SK-N-SH (cell line): ENCODE measurements around the gene NPRL2. TPM values are rescaled to one million over a fixed set of nuclear protein-coding genes. Genes with fewer than 3 reads are reported as not detected.

ENCODE experiments used
- CTCF ChIA-PET: fragments of 300-600, 350-600 bp; formaldehyde crosslinking; extraction: SDS; loops from one replicate; lab custom pipeline; 2021; lab: Yijun Ruan, JAX
- POLR2A ChIA-PET: fragments of 350-600 bp; sonication (Branson Sonifier 250); formaldehyde crosslinking; extraction: SDS; loops from one replicate; lab custom pipeline; 2020; ENCODE audit warnings: antibody characterized with exemption, inconsistent platforms; lab: Yijun Ruan, JAX
- DNase-seq: peaks from one replicate; pipeline ENCODE4 v3.0.0; 2012
- H2AFZ ChIP-seq: fragments of 200-600 bp; sonication (generic); 2 replicates; pipeline ENCODE4 v1.8.1; 2016; ENCODE audit warnings: antibody characterized with exemption, mild to moderate bottlenecking, low read depth
- H3F3A ChIP-seq: fragments of 200-600 bp; sonication (generic); replicated peaks from 2 replicates; pipeline ENCODE3; 2016; ENCODE audit warnings: antibody characterized with exemption, mild to moderate bottlenecking; ENCODE audit not compliant: insufficient read depth
- H3K27ac ChIP-seq, 2 experiments: fragments of 200-500 bp in 1 of 2; fragments of 200-600 bp in 1 of 2; sonication (Bioruptor generic) in 1 of 2; sonication (generic), shearing (Covaris generic) in 1 of 2; 2 replicates each; pipeline versions ENCODE4 v1.5.1 to v1.6.1; 2014 to 2016; ENCODE audit warnings: low read depth in 2 of 2, inconsistent platforms in 1 of 2, low read length in 1 of 2, mild to moderate bottlenecking in 1 of 2, mixed read lengths in 1 of 2
- H3K27me3 ChIP-seq: fragments of 200-600 bp; sonication (generic), shearing (Covaris generic); 2 replicates; pipeline ENCODE4 v1.6.1; 2016; ENCODE audit warnings: mixed run types; ENCODE audit not compliant: insufficient read depth
- H3K36me3 ChIP-seq, 2 experiments: fragments of 200-500 bp in 1 of 2; fragments of 200-600 bp in 1 of 2; sonication (Bioruptor generic) in 1 of 2; sonication (generic) in 1 of 2; replicated peaks in 1 of 2; 2 replicates each; pipeline versions ENCODE3 to v1.5.1; 2014 to 2016; ENCODE audit warnings: low read length in 1 of 2, mild to moderate bottlenecking in 1 of 2; ENCODE audit not compliant: insufficient read depth in 2 of 2, control insufficient read depth in 1 of 2
- H3K4me1 ChIP-seq, 2 experiments: fragments of 200-500 bp in 1 of 2; fragments of 200-600 bp in 1 of 2; sonication (Bioruptor generic) in 1 of 2; sonication (generic), shearing (Covaris generic) in 1 of 2; 2 replicates each; pipeline versions ENCODE4 v1.5.1 to v1.6.1; 2014 to 2016; ENCODE audit warnings: low read depth in 1 of 2, low read length in 1 of 2, mixed run types in 1 of 2; ENCODE audit not compliant: insufficient read depth in 2 of 2, control insufficient read depth in 1 of 2
- H3K4me2 ChIP-seq: fragments of 200-600 bp; sonication (generic), shearing (Covaris generic); 2 replicates; pipeline ENCODE4 v1.6.1; 2017; ENCODE audit warnings: mixed run types
- H3K4me3 ChIP-seq, 2 experiments: fragments of 200-500 bp in 1 of 2; fragments of 200-600 bp in 1 of 2; sonication (Bioruptor generic) in 1 of 2; sonication (generic), shearing (Covaris generic) in 1 of 2; 2 replicates each; pipeline versions ENCODE4 v1.5.1 to v1.8.1; 2014 to 2016; ENCODE audit warnings: low read depth in 2 of 2, inconsistent platforms in 1 of 2, low read length in 1 of 2, mild to moderate bottlenecking in 1 of 2, mixed read lengths in 1 of 2, moderate library complexity in 1 of 2
- H3K79me2 ChIP-seq: fragments of 200-600 bp; sonication (generic); 2 replicates; pipeline ENCODE4 v1.8.1; 2017; ENCODE audit warnings: mild to moderate bottlenecking; ENCODE audit not compliant: insufficient read depth
- H3K9ac ChIP-seq: fragments of 200-600 bp; sonication (generic); 2 replicates; pipeline ENCODE4 v1.6.1; 2017; ENCODE audit warnings: mixed run types
- H3K9me2 ChIP-seq: fragments of 200-600 bp; sonication (generic); 2 replicates; pipeline ENCODE4 v1.6.1; 2017; ENCODE audit warnings: mixed run types
- H3K9me3 ChIP-seq: fragments of 200-600 bp; sonication (generic); 2 replicates; pipeline ENCODE4 v1.6.1; 2017; ENCODE audit warnings: mixed run types, mild to moderate bottlenecking, moderate library complexity
- H4K20me1 ChIP-seq: fragments of 200-600 bp; sonication (generic); 2 replicates; pipeline ENCODE4 v1.6.1; 2017; ENCODE audit warnings: mild to moderate bottlenecking, mixed run types; ENCODE audit not compliant: insufficient read depth
- CHD2 ChIP-seq: fragments of 150-350 bp; IDR thresholded peaks from 2 replicates; pipeline ENCODE4 v1.6.1; 2018; ENCODE audit warnings: low read length; ENCODE audit not compliant: partially characterized antibody
- FOXM1 ChIP-seq: IDR thresholded peaks from 2 replicates; pipeline ENCODE4 v1.4.0; 2012; ENCODE audit warnings: low read depth, mild to moderate bottlenecking
- GABPA ChIP-seq: IDR thresholded peaks from 2 replicates; pipeline ENCODE4 v1.4.0; 2012; ENCODE audit warnings: low read depth, mild to moderate bottlenecking
- JUND ChIP-seq: IDR thresholded peaks from 2 replicates; pipeline ENCODE4 v1.4.0; 2012
- NFIC ChIP-seq: IDR thresholded peaks from 2 replicates; pipeline ENCODE4 v1.4.0; 2012; ENCODE audit warnings: borderline replicate concordance
- SMC3 ChIP-seq: IDR thresholded peaks from 2 replicates; pipeline ENCODE4 v1.6.1; 2012; ENCODE audit warnings: low read depth, low read length, improper control_type of control experiment
- TAF1 ChIP-seq: IDR thresholded peaks from 2 replicates; pipeline ENCODE4 v1.6.1; 2012; ENCODE audit warnings: low read depth, mild to moderate bottlenecking, low read length, moderate library complexity, borderline replicate concordance
- WGBS: methylation state at CpG from one replicate; pipeline ENCODE4 v1.1.6; 2017; ENCODE audit warnings: low lambda C conversion rate; 5-methylcytosine and 5-hydroxymethylcytosine counted together
- polyA plus RNA-seq, 3 experiments: library from polyadenylated mRNA; depleted of rRNA; stranded (reverse); fragments of >200 nt; gene quantifications; 2 replicates each; pipeline ENCODE4 v1.2.3, GENCODE V29; 2012
- TF ChIP-seq, protein P1 (sequence below): IDR thresholded peaks from 2 replicates; pipeline ENCODE4; 2012
- TF ChIP-seq, protein P2 (sequence below): fragments of 150-350 bp; IDR thresholded peaks from 2 replicates; pipeline ENCODE4 v1.6.1; 2017; ENCODE audit warnings: antibody characterized with exemption, low read length, low read depth, borderline replicate concordance
- TF ChIP-seq, protein P3 (sequence below): fragments of 150-350 bp; IDR thresholded peaks from 2 replicates; pipeline ENCODE4 v1.6.1; 2016; ENCODE audit warnings: mild to moderate bottlenecking, low read depth, low read length

Gene NPRL2
- polyA plus RNA-seq, 1 of the 3 experiments (the other 2 are of a cell fraction), result 43.6 TPM

DNA sequence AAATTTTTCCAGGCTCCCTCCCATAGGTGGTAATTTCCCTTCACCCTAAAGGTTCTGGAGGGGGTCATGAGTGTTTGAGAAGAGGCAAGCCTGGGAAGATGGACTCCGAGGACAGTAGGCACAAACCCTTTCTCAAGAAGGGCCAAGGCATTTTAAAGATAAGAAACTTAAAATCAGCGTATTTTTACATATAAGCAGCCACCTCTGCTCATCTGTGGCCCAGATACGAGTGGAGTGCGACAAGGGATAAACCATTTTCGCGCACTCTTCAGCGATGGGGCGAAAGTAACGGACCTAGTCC, 10.5 kb downstream of the NPRL2 start:
- Histone ChIP-seq H3K36me3 (no peaks in the 10 kb centered on the region), H3K4me1 (peaks cover 5 to 22% of the 10 kb centered on the region in 2 experiments), H3K4me3 (no peak overlapping the region), H4K20me1 (no peaks in the 10 kb centered on the region), H3K27me3 (no peaks in the 10 kb centered on the region), H3K79me2 (peaks cover 29% of the 10 kb centered on the region), H3K4me2 (no peak overlapping the region), H2AFZ (no peak overlapping the region), H3K9me2 (no peaks in the 10 kb centered on the region), H3K27ac (no peak overlapping the region), H3K9ac (no peak overlapping the region), H3F3A (no peaks in the 10 kb centered on the region), H3K9me3 (no peaks in the 10 kb centered on the region)
- ChIA-PET CTCF (interaction anchor here (0.9 to 6.8 kb wide), 3 partner anchors 9 to 89 kb away, joined by 3 to 40 read pairs (median 3); partner anchors contain the start of genes CYB561D2 and NPRL2), POLR2A (no interaction called here)
- TF ChIP-seq CHD2 (no peak), JUND (no peak)
- TF ChIP-seq, protein P1, sequence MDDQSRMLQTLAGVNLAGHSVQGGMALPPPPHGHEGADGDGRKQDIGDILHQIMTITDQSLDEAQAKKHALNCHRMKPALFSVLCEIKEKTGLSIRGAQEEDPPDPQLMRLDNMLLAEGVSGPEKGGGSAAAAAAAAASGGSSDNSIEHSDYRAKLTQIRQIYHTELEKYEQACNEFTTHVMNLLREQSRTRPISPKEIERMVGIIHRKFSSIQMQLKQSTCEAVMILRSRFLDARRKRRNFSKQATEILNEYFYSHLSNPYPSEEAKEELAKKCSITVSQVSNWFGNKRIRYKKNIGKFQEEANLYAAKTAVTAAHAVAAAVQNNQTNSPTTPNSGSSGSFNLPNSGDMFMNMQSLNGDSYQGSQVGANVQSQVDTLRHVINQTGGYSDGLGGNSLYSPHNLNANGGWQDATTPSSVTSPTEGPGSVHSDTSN, result no peak
- TF ChIP-seq, protein P2, sequence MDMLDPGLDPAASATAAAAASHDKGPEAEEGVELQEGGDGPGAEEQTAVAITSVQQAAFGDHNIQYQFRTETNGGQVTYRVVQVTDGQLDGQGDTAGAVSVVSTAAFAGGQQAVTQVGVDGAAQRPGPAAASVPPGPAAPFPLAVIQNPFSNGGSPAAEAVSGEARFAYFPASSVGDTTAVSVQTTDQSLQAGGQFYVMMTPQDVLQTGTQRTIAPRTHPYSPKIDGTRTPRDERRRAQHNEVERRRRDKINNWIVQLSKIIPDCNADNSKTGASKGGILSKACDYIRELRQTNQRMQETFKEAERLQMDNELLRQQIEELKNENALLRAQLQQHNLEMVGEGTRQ, result no peak
- TF ChIP-seq, protein P3, sequence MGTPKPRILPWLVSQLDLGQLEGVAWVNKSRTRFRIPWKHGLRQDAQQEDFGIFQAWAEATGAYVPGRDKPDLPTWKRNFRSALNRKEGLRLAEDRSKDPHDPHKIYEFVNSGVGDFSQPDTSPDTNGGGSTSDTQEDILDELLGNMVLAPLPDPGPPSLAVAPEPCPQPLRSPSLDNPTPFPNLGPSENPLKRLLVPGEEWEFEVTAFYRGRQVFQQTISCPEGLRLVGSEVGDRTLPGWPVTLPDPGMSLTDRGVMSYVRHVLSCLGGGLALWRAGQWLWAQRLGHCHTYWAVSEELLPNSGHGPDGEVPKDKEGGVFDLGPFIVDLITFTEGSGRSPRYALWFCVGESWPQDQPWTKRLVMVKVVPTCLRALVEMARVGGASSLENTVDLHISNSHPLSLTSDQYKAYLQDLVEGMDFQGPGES, result no peak
- 94% methylated on average over 9 of the region's 9 CpGs for WGBS
- DNase-seq, result no peak

DNA sequence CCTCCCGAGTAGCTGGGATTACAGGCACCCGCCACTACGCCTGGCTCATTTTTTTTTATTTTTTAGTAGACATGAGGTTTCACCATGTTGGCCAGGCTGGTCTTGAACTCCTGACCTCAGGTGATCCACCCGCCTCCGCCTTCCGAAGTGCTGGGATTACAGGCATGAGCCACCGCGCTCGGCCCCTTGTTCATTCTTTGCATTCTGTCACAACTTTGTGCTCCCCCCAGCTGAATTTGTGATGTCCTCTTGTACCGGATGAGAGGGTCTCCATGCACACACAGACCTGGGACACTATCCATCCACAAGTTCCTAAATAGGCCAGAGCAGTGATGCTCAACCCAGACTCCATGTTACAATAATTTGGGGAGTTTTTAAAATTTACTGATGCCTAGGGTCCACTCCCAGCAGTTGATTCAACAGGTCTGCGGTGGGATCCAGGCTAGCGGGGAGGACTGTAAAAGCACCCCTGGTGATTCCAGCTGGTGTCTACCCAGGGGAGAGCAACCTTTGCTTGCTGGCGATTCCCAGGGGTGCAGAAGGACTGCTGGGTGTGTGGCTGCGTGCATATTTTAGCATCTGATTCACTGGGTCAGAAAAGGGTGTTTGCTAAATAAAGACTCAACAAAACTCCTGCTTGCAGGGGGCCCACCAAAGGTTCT, 11.0 kb downstream of the NPRL2 start:
- peaks cover 3% of the 10 kb centered on the region; the same call in 1 of the 2 replicates for H4K20me1 ChIP-seq
- H3K27me3 ChIP-seq, result no peaks in the 10 kb centered on the region
- no peak overlapping the region for H3K4me2 ChIP-seq
- peaks cover 10 to 24% of the 10 kb centered on the region in 2 experiments for H3K4me1 ChIP-seq
- CTCF ChIA-PET, result interaction anchor here (0.9 to 6.8 kb wide), 3 partner anchors 9 to 212 kb away, joined by 3 to 40 read pairs (median 3); partner anchors contain the start of genes CYB561D2 and NPRL2
- no peak overlapping the region for H3K9ac ChIP-seq
- no peak overlapping the region for H3K27ac ChIP-seq
- H3K79me2 ChIP-seq, result peaks cover 34% of the 10 kb centered on the region
- DNase-seq, result no peak
- H3F3A ChIP-seq, result no peaks in the 10 kb centered on the region
- TF ChIP-seq TAF1 (no peak), FOXM1 (no peak), JUND (no peak), NFIC (no peak), SMC3 (no peak), GABPA (no peak)
- TF ChIP-seq, protein P1, result no peak
- no peaks in the 10 kb centered on the region for H3K9me3 ChIP-seq
- POLR2A ChIA-PET, result interaction anchor here (3.6 kb wide), 1 partner anchor 12 kb away, joined by 38 read pairs; the partner anchor contains the start of gene TUSC2
- no peaks in the 10 kb centered on the region for H3K9me2 ChIP-seq
- WGBS, result 95% methylated on average over 11 of the region's 14 CpGs
- H3K4me3 ChIP-seq, result no peak overlapping the region
- H3K36me3 ChIP-seq, result no peaks in the 10 kb centered on the region
- H2AFZ ChIP-seq, result no peak overlapping the region
